Testis (tissue), 3 donors: Measurements from ENCODE around the gene KIAA0753. TPM values are rescaled to one million over a fixed set of nuclear protein-coding genes. Genes with fewer than 3 reads are reported as not detected.

ENCODE experiments used
- DNase-seq: peaks from one replicate; pipeline ENCODE4 v3.0.0-alpha.2; 2019
- H3K27ac ChIP-seq, 2 donors: fragments of 200-600 bp; sonication (generic); one replicate each; pipeline ENCODE4 v1.5.1; 2019
- H3K27me3 ChIP-seq: fragments of 200-600 bp; sonication (generic); one replicate; pipeline ENCODE4 v1.5.1; 2019
- H3K36me3 ChIP-seq: fragments of 200-600 bp; sonication (generic); one replicate; pipeline ENCODE4 v1.5.1; 2017; ENCODE audit warnings: low read depth; ENCODE audit errors: missing control alignments
- H3K4me1 ChIP-seq: fragments of 200-600 bp; sonication (generic); one replicate; pipeline ENCODE4 v1.5.1; 2019
- H3K4me3 ChIP-seq, 2 donors: fragments of 200-600 bp; sonication (generic); one replicate each; pipeline ENCODE4 v1.5.1; 2017 to 2019
- H3K9me3 ChIP-seq: fragments of 200-600 bp; sonication (generic); one replicate; pipeline ENCODE4 v1.5.1; 2017
- POLR2A ChIP-seq: fragments of 450-650 bp; IDR thresholded peaks from one replicate; pipeline ENCODE4 v1.6.1; 2017; ENCODE audit warnings: antibody characterized with exemption, mild to moderate bottlenecking, moderate library complexity
- WGBS, 2 donors: methylation state at CpG; one replicate each; pipeline ENCODE4 v1.1.5; 2018; 5-methylcytosine and 5-hydroxymethylcytosine counted together
- intact Hi-C: fragments of 100-400 bp; cut with DNase I; formaldehyde crosslinking; loops from one replicate; pipeline ENCODE4 v1.15.1; 2023; ENCODE audit warnings: low total_unique reads
- polyA plus RNA-seq: library from polyadenylated mRNA; stranded (reverse); fragments of 350-450 nt; fragmentation: Illumina TruSeq; extraction: RNeasy Lipid Tissue Mini Kit (QIAGEN cat#74804); gene quantifications from one replicate; pipeline ENCODE4 v1.2.3, GENCODE V29; 2014; ENCODE audit warnings: low read depth, low replicate concordance; ENCODE audit not compliant: insufficient read depth
- total RNA-seq, 2 donors: library from RNA; depleted of rRNA; stranded (reverse); fragments of >200 nt; gene quantifications; one replicate each; pipeline ENCODE4 v1.2.3, GENCODE V29; 2016
- TF ChIP-seq, protein P1 (sequence below), 3 experiments: fragments of 450-650 bp in 2 of 3; fragments of 200-600 bp in 1 of 3; sonication (generic) in 1 of 3; IDR thresholded peaks; one replicate each; pipeline ENCODE4 v1.5.1; 2016 to 2019; ENCODE audit warnings: antibody characterized with exemption in 3 of 3, mild to moderate bottlenecking in 2 of 3, moderate library complexity in 1 of 3

The KIAA0753 gene
- total and polyA plus RNA-seq, 3 donors from 2014 or later = 43.9 to 59.8 (median 44.7) TPM

DNA sequence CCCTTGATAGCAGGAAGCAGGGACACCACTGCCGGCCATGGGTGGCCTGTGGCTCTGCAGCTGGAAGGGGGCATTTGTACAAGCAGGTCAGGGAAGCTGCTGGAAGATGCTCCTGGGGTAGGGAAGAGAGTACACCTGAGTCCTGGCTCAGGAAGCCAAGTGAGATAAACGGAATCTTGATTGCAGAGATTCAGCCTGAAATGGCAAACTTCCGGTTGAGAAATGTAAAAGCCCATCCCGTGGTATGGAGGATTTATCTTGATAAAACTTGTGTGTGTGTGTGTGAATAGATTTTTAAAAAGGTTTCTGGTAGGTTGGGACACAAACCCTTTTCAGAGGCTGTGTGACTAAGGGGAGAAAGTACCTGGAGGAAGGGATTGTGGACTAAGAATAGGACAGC lies 40.7 kb upstream of the KIAA0753 start:
- no peak overlapping the region for H3K27ac ChIP-seq
- intact Hi-C loops = no loop called here
- 77 to 81% methylated on average over 4 of the region's 4 CpGs for WGBS, 2 donors

DNA sequence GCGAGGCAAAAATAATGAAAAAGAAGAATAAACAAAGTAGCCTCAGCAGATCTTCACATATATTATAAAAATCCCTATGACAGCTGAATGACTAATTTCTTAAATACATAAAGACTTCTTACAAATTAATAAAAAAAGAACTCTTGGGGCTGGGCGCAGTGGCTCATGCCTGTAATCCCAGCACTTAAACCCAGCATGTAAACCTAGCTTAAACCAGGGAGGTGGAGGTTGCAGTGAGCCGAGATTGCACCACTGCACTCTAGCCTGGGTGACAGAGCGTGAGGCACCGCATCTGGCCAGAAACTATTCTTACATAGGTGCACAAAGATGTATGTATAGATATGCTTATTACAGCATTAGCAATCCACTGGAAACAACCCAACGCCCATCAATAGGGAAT lies 38.7 kb upstream of the KIAA0753 start:
- no peak for DNase-seq
- H3K9me3 ChIP-seq = no peaks in the 10 kb centered on the region
- H3K4me1 ChIP-seq = no peaks in the 10 kb centered on the region
- TF ChIP-seq, protein P1, sequence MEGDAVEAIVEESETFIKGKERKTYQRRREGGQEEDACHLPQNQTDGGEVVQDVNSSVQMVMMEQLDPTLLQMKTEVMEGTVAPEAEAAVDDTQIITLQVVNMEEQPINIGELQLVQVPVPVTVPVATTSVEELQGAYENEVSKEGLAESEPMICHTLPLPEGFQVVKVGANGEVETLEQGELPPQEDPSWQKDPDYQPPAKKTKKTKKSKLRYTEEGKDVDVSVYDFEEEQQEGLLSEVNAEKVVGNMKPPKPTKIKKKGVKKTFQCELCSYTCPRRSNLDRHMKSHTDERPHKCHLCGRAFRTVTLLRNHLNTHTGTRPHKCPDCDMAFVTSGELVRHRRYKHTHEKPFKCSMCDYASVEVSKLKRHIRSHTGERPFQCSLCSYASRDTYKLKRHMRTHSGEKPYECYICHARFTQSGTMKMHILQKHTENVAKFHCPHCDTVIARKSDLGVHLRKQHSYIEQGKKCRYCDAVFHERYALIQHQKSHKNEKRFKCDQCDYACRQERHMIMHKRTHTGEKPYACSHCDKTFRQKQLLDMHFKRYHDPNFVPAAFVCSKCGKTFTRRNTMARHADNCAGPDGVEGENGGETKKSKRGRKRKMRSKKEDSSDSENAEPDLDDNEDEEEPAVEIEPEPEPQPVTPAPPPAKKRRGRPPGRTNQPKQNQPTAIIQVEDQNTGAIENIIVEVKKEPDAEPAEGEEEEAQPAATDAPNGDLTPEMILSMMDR (IDR thresholded peaks at IDR 0.05) = no peak
- no peak for TF ChIP-seq POLR2A
- 89% methylated on average over 6 of the region's 6 CpGs for WGBS, 2 donors
- no peak overlapping the region for H3K27ac ChIP-seq
- H3K4me3 ChIP-seq = no peak overlapping the region
- H3K27me3 ChIP-seq = no peaks in the 10 kb centered on the region
- H3K36me3 ChIP-seq = no peaks in the 10 kb centered on the region
- intact Hi-C loops = no loop called here

More for the DNA sequence above, 40.7 kb upstream of the KIAA0753 start:
- Histone ChIP-seq H3K4me3 (no peak overlapping the region), H3K27me3 (no peaks in the 10 kb centered on the region), H3K4me1 (no peaks in the 10 kb centered on the region), H3K36me3 (no peaks in the 10 kb centered on the region), H3K9me3 (no peaks in the 10 kb centered on the region)
- no peak for DNase-seq
- TF ChIP-seq POLR2A = no peak
- TF ChIP-seq, protein P1 (IDR thresholded peaks at IDR 0.05) = no peak

DNA sequence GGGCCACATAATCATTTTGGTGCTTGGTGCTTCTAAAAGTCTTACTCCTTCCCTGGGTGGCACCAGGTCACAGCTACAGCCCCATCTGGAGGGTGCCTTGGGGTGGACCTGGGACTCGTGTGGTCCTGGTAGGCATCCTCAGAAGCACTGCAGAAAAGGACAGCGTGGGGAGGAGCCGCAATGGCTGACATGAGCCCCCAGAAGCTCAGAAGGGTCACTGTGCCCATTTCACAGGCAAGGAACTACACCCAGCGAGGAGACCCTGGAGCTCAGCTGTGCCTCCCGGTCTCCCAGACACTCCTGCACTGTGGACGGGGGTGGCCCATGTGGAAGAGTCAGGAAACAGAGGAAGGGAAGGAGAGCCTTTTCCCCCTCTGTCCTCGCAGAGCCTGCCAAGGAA lies 37.4 kb upstream of the KIAA0753 start:
- no peaks in the 10 kb centered on the region for H3K9me3 ChIP-seq
- H3K36me3 ChIP-seq = no peaks in the 10 kb centered on the region
- WGBS, 2 donors = 80 to 83% methylated on average over 2 to 7 of the region's 7 CpGs
- DNase-seq = no peak
- H3K4me3 ChIP-seq = no peak overlapping the region
- TF ChIP-seq, protein P1 (IDR thresholded peaks at IDR 0.05) = no peak
- TF ChIP-seq POLR2A = no peak
- no peak overlapping the region for H3K27ac ChIP-seq
- H3K4me1 ChIP-seq = no peaks in the 10 kb centered on the region
- no peaks in the 10 kb centered on the region for H3K27me3 ChIP-seq
- intact Hi-C loops = no loop called here

DNA sequence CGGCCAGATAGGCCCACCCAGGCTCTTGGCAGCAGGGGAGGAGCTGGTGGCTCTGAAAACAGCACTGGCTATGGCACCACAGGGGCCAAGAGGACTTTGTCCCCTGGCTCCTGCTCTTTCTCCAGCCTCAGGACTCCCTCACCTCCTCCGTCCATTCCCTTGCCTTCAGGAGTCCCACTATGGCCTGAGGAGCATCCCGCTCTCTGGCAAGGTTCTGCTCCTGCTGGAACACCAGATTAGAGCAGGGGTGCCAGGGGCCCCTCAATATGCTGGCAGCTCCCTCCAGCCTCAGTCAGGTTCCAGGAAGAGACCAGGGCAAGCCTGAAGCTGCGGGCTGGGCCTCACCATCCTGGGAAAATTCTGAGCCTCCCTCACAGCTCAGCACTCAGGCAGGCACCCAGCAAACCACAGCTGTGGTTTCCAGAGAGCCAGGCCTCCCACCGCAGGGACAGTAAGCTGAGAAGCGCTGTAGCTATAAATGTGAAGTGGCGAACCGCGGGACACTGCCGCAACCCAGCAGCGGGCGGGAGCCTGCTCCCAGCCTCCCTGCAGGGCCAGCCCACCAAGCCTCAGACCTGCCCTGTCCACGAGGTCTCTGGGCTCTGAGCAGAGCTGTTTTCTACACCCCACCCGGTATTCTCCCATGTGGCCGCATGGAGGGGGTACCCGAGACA lies 36.8 kb upstream of the KIAA0753 start:
- Histone ChIP-seq H3K9me3 (no peaks in the 10 kb centered on the region), H3K27ac (no peak overlapping the region), H3K36me3 (no peaks in the 10 kb centered on the region), H3K4me1 (no peaks in the 10 kb centered on the region), H3K27me3 (no peaks in the 10 kb centered on the region), H3K4me3 (no peak overlapping the region)
- DNase-seq = no peak
- WGBS, 2 donors = 70 to 79% methylated on average over 8 to 16 of the region's 16 CpGs
- intact Hi-C loops = no loop called here
- TF ChIP-seq, protein P1 (IDR thresholded peaks at IDR 0.05) = no peak
- no peak for TF ChIP-seq POLR2A

DNA sequence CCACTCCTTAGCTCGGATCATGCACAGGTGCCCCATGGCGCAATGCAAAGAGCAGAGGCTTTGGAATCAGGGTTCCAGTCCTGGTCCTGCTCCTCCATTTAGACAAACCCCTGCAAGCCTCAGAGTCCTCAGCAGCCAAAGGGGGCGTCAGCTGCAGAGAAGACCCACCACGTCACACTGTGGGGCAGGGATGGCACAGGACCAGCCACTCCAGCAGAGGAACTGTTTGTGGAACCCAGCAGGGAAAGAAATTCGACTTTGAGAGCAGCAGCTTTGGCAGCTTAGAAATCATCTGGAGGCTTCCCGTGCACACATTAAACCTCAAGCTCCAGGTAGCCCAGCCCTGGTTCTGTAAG lies 36.3 kb upstream of the KIAA0753 start:
- H3K4me1 ChIP-seq = no peaks in the 10 kb centered on the region
- DNase-seq = no peak
- H3K27me3 ChIP-seq = no peaks in the 10 kb centered on the region
- H3K9me3 ChIP-seq = no peaks in the 10 kb centered on the region
- no peaks in the 10 kb centered on the region for H3K36me3 ChIP-seq
- H3K27ac ChIP-seq = no peak overlapping the region
- H3K4me3 ChIP-seq = no peak overlapping the region
- intact Hi-C loops = no loop called here
- TF ChIP-seq, protein P1 (IDR thresholded peaks at IDR 0.05) = no peak
- TF ChIP-seq POLR2A = no peak
- 82 to 93% methylated on average over 6 of the region's 6 CpGs for WGBS, 2 donors
